HepG2 (cell line): ENCODE data around the gene TTF2. TPM values are rescaled to one million over a fixed set of nuclear protein-coding genes. Genes with fewer than 3 reads are reported as not detected.

ENCODE experiments used
- ATF2 ChIP-seq: sonication (generic); formaldehyde crosslinking; IDR thresholded peaks from 2 replicates; pipeline ENCODE4 v1.4.0; 2020; ENCODE audit warnings: missing genetic modification reagents
- ATF3 ChIP-seq: sonication (generic); formaldehyde crosslinking; IDR thresholded peaks from 2 replicates; pipeline ENCODE4 v1.4.0; 2020; ENCODE audit warnings: missing genetic modification reagents
- BCLAF1 ChIP-seq: fragments of 450-650 bp; IDR thresholded peaks from 2 replicates; pipeline ENCODE4 v1.6.1; 2017; ENCODE audit warnings: mild to moderate bottlenecking
- DBP ChIP-seq: sonication (generic); formaldehyde crosslinking; IDR thresholded peaks from 2 replicates; pipeline ENCODE4 v1.4.0; 2020; ENCODE audit warnings: missing genetic modification reagents; ENCODE audit errors: not compliant biosample characterization
- ELF1 ChIP-seq: sonication (generic); formaldehyde crosslinking; IDR thresholded peaks from 2 replicates; pipeline ENCODE4 v1.4.0; 2020; ENCODE audit warnings: missing genetic modification reagents
- ETV5 ChIP-seq: IDR thresholded peaks from 2 replicates; pipeline ENCODE4 v1.6.1; 2018; ENCODE audit warnings: missing biosample characterization, missing genetic modification reagents, inconsistent platforms, borderline replicate concordance
- HNRNPL ChIP-seq: fragments of 200-400 bp; formaldehyde crosslinking; IDR thresholded peaks from 2 replicates; pipeline ENCODE4 v1.6.1; 2017; ENCODE audit warnings: mild to moderate bottlenecking, low read depth, low read length
- IRF2 ChIP-seq: IDR thresholded peaks from 2 replicates; pipeline ENCODE4 v1.6.1; 2018; ENCODE audit warnings: missing genetic modification reagents, missing compliant biosample characterization
- KDM1A ChIP-seq: IDR thresholded peaks from 2 replicates; pipeline ENCODE4 v1.6.1; 2016; ENCODE audit warnings: missing compliant biosample characterization
- MXD1 ChIP-seq: sonication (generic); formaldehyde crosslinking; IDR thresholded peaks from 2 replicates; pipeline ENCODE4 v1.4.0; 2020; ENCODE audit warnings: mild to moderate bottlenecking, missing genetic modification reagents
- NCOA1 ChIP-seq: sonication (generic); formaldehyde crosslinking; IDR thresholded peaks from 2 replicates; pipeline ENCODE4 v1.9.0; 2021; ENCODE audit warnings: missing genetic modification reagents
- NCOA2 ChIP-seq: sonication (generic); formaldehyde crosslinking; IDR thresholded peaks from 2 replicates; pipeline ENCODE4 v1.8.0; 2022; ENCODE audit warnings: inconsistent platforms
- NFE2L2 ChIP-seq: fragments of 150-350 bp; IDR thresholded peaks from 2 replicates; pipeline ENCODE4 v1.6.1; 2014; ENCODE audit warnings: low read length
- NFYC ChIP-seq: IDR thresholded peaks from 2 replicates; pipeline ENCODE4 v1.6.1; 2016; ENCODE audit warnings: missing genetic modification reagents, missing compliant biosample characterization
- PITX1 ChIP-seq: sonication (generic); formaldehyde crosslinking; IDR thresholded peaks from 2 replicates; pipeline ENCODE4 v1.5.1; 2020; ENCODE audit warnings: mild to moderate bottlenecking, missing genetic modification reagents
- TAF15 ChIP-seq: fragments of 200-400 bp; formaldehyde crosslinking; IDR thresholded peaks from one replicate; pipeline ENCODE4 v1.6.1; 2018; ENCODE audit warnings: mild to moderate bottlenecking, low read depth, low read length; ENCODE audit not compliant: poor library complexity, severe bottlenecking
- TCF7L2 ChIP-seq: IDR thresholded peaks from 2 replicates; pipeline ENCODE4 v1.6.1; 2011; ENCODE audit warnings: mild to moderate bottlenecking, low read depth, low read length, moderate library complexity
- TGIF2 ChIP-seq: IDR thresholded peaks from 2 replicates; pipeline ENCODE4 v1.6.1; 2016; ENCODE audit warnings: control low read depth, missing compliant biosample characterization
- ZFP90 ChIP-seq: sonication (generic); formaldehyde crosslinking; IDR thresholded peaks from 2 replicates; pipeline ENCODE4 v1.8.0; 2022; ENCODE audit warnings: missing genetic modification reagents, mild to moderate bottlenecking, inconsistent platforms, borderline replicate concordance
- ZNF136 ChIP-seq: sonication (generic); formaldehyde crosslinking; IDR thresholded peaks from 2 replicates; pipeline ENCODE4 v1.8.1; 2022; ENCODE audit warnings: low read depth, mild to moderate bottlenecking, moderate library complexity, missing genetic modification reagents
- ZNF230 ChIP-seq: sonication (generic); formaldehyde crosslinking; IDR thresholded peaks from 2 replicates; pipeline ENCODE4 v1.4.0; 2020; ENCODE audit warnings: mild to moderate bottlenecking, missing genetic modification reagents
- ZNF331 ChIP-seq: sonication (generic); formaldehyde crosslinking; IDR thresholded peaks from 2 replicates; pipeline ENCODE4 v1.4.0; 2020; ENCODE audit warnings: missing genetic modification reagents
- ZNF44 ChIP-seq: sonication (generic); formaldehyde crosslinking; IDR thresholded peaks from 2 replicates; pipeline ENCODE4 v1.5.1; 2020; ENCODE audit warnings: mild to moderate bottlenecking, missing genetic modification reagents
- ZNF549 ChIP-seq: sonication (generic); formaldehyde crosslinking; IDR thresholded peaks from 2 replicates; pipeline ENCODE4 v1.5.0; 2020; ENCODE audit warnings: missing genetic modification reagents
- ZNF850 ChIP-seq: sonication (generic); formaldehyde crosslinking; conservative IDR thresholded peaks from 2 replicates; pipeline ENCODE4 v1.9.0; 2021; ENCODE audit warnings: mild to moderate bottlenecking, missing genetic modification reagents
- polyA plus RNA-seq, 8 experiments: library from polyadenylated mRNA; depleted of rRNA in 3 of 8; stranded (reverse) in 7 of 8; unstranded in 1 of 8; fragments of >200 nt; fragmentation: Illumina TruSeq in 4 of 8; extraction: Trizol in 4 of 8; gene quantifications; 2 replicates each; pipeline versions ENCODE4 v1.2.1 to v1.2.3, GENCODE V29; 2011 to 2016; ENCODE audit warnings: low read depth in 4 of 8, missing spikeins in 1 of 8, mixed read lengths in 1 of 8; ENCODE audit not compliant: insufficient read depth in 1 of 8
- total RNA-seq, 5 experiments: library from RNA; depleted of rRNA; stranded (reverse); fragments of >200 nt; fragmentation: Illumina TruSeq; extraction: Trizol; gene quantifications; 2 replicates each; pipeline ENCODE4 v1.2.3, GENCODE V29; 2016; ENCODE audit warnings: low read depth in 1 of 5

Gene TTF2
- total and polyA plus RNA-seq, 2 of the 13 experiments (the other 11 are each of a cell fraction or from before 2014, with no cell fraction given) = 12.8 to 48.9 TPM

- TF ChIP-seq NFE2L2 (no peak), IRF2 (CRISPR knock-in tag) (no peak), ETV5 (CRISPR knock-in tag) (no peak), ZNF230 (CRISPR knock-in tag) (no peak), PITX1 (CRISPR knock-in tag) (peak; percentile 66; the same call in 1 of the 2 replicates), NCOA1 (no peak), ATF2 (CRISPR knock-in tag) (0 out of 2 replicates have a peak, but pooled peaks have one; percentile 40), MXD1 (CRISPR knock-in tag) (0 out of 2 replicates have a peak, but pooled peaks have one; percentile 32), HNRNPL (no peak), NCOA2 (CRISPR knock-in tag) (no peak), ZNF331 (CRISPR knock-in tag) (no peak), ZNF850 (CRISPR knock-in tag) (0 out of 2 replicates have a peak, but pooled peaks have one; percentile 41), ZFP90 (no peak; the same call in 1 of the 2 replicates), DBP (CRISPR knock-in tag) (no peak), TCF7L2 (no peak), BCLAF1 (no peak), NFYC (peak; percentile 93), TGIF2 (CRISPR knock-in tag) (peak; percentile 82), ATF3 (no peak), ZNF549 (CRISPR knock-in tag) (no peak), ZNF136 (CRISPR knock-in tag) (no peak), TAF15 (no peak), ELF1 (CRISPR knock-in tag) (peak; percentile 75), KDM1A (CRISPR knock-in tag) (no peak), ZNF44 (CRISPR knock-in tag) (no peak)
Observed at GRCh38 chr1:117059678-117060440, at the start of gene TTF2 (continued).
